MM.1S (cell line): Measurements from ENCODE around the gene NR1H2.

Source experiments
- DNase-seq: peaks from one replicate; pipeline ENCODE4 v3.0.0-alpha.2; 2015
- H2AFZ ChIP-seq: fragments of 300-600 bp; sonication (generic); 2 replicates; pipeline ENCODE4 v1.6.0; 2016; ENCODE audit warnings: antibody characterized with exemption, low read length
- H3F3A ChIP-seq: fragments of 300-600 bp; sonication (generic); 2 replicates; pipeline ENCODE4 v1.6.1; 2016; ENCODE audit warnings: mild to moderate bottlenecking, antibody characterized with exemption, low read length, moderate library complexity, mixed read lengths; ENCODE audit not compliant: insufficient read depth
- H3K27ac ChIP-seq: fragments of 300-600 bp; sonication (generic); 2 replicates; pipeline ENCODE4 v1.5.1; 2016; ENCODE audit warnings: mild to moderate bottlenecking, low read length
- H3K27me3 ChIP-seq: fragments of 300-600 bp; sonication (generic); replicated peaks from 2 replicates; pipeline ENCODE4 v1.6.0; 2016; ENCODE audit warnings: low read length; ENCODE audit not compliant: insufficient read depth
- H3K36me3 ChIP-seq: fragments of 300-600 bp; sonication (generic); replicated peaks from 2 replicates; pipeline ENCODE4 v1.6.1; 2016; ENCODE audit warnings: mild to moderate bottlenecking, low read length, mixed read lengths; ENCODE audit not compliant: insufficient read depth
- H3K4me1 ChIP-seq: fragments of 300-600 bp; sonication (generic); 2 replicates; pipeline ENCODE4 v1.6.1; 2016; ENCODE audit warnings: low read length, mixed read lengths
- H3K4me2 ChIP-seq: fragments of 300-600 bp; sonication (generic); 2 replicates; pipeline ENCODE4 v1.6.0; 2016; ENCODE audit warnings: low read depth, low read length
- H3K4me3 ChIP-seq: fragments of 300-600 bp; sonication (generic); 2 replicates; pipeline ENCODE4 v1.5.1; 2016; ENCODE audit warnings: low read length, mixed read lengths
- H3K79me2 ChIP-seq: fragments of 300-600 bp; sonication (generic); 2 replicates; pipeline ENCODE4 v1.6.1; 2016; ENCODE audit warnings: mixed run types, low read length, mixed read lengths
- H3K9ac ChIP-seq: fragments of 300-600 bp; sonication (generic); 2 replicates; pipeline ENCODE4 v1.6.1; 2016; ENCODE audit warnings: low read length, mixed read lengths
- H3K9me2 ChIP-seq: fragments of 300-600 bp; sonication (generic); replicated peaks from 2 replicates; pipeline ENCODE4 v1.6.1; 2016; ENCODE audit warnings: mild to moderate bottlenecking, low read length, mixed read lengths; ENCODE audit not compliant: insufficient read depth
- H3K9me3 ChIP-seq: fragments of 300-600 bp; sonication (generic); replicated peaks from 2 replicates; pipeline ENCODE4 v1.6.1; 2016; ENCODE audit warnings: mild to moderate bottlenecking, low read length, mixed read lengths; ENCODE audit not compliant: insufficient read depth
- H4K20me1 ChIP-seq: fragments of 300-600 bp; sonication (generic); 2 replicates; pipeline ENCODE4 v1.6.1; 2016; ENCODE audit warnings: mild to moderate bottlenecking, low read length, moderate library complexity, mixed read lengths; ENCODE audit not compliant: insufficient read depth
- CTCF ChIP-seq: fragments of 300-600 bp; sonication (generic); IDR thresholded peaks from 2 replicates; pipeline ENCODE4 v1.5.1; 2016; ENCODE audit warnings: antibody characterized with exemption, low read length, mixed read lengths
- EZH2 ChIP-seq: fragments of 300-600 bp; sonication (generic); optimal IDR thresholded peaks from 2 replicates; pipeline ENCODE3; 2017; ENCODE audit warnings: low read depth, mild to moderate bottlenecking, antibody characterized with exemption, low read length, mixed read lengths
- EZH2phosphoT487 ChIP-seq: fragments of 300-600 bp; sonication (generic); IDR thresholded peaks from 2 replicates; pipeline ENCODE4 v1.6.1; 2018; ENCODE audit warnings: antibody characterized with exemption, low read length

The NR1H2 gene

GRCh38 chr19:50383001-50383851 lies 7.0 kb downstream of the NR1H2 start:
- H2AFZ ChIP-seq, result peak overlapping the region; percentile 48

GRCh38 chr19:50383852-50384684 lies 7.8 kb downstream of the NR1H2 start, which contains the start of gene POLD1:
Gene POLD1 (plus strand): TSS chr19:50384347. CDS start chr19:50398852, 14,505 bp downstream.
- H2AFZ ChIP-seq, result peak within 1 kb of the TSS; percentile 56

More at GRCh38 chr19:50383001-50383851, 7.0 kb downstream of the NR1H2 start:
- Histone ChIP-seq H3F3A (0 out of 2 replicates have a peak, but pooled peaks cover 7% of the 10 kb centered on the region), H3K4me1 (no peaks in the 10 kb centered on the region; the same call in 1 of the 2 replicates), H3K27me3 (no peaks in the 10 kb centered on the region), H3K27ac (peak overlapping the region; percentile 18), H3K9me2 (no peaks in the 10 kb centered on the region), H3K79me2 (peaks cover 41% of the 10 kb centered on the region), H3K9me3 (no peaks in the 10 kb centered on the region), H3K36me3 (peaks cover 1% of the 10 kb centered on the region), H3K9ac (peak overlapping the region; percentile 38; the same call in 1 of the 2 replicates), H3K4me2 (peak overlapping the region; percentile 76), H4K20me1 (no peaks in the 10 kb centered on the region), H3K4me3 (peak overlapping the region; percentile 62)
- no peak for DNase-seq
- TF ChIP-seq EZH2, result no peak
- TF ChIP-seq EZH2phosphoT487, result no peak
- TF ChIP-seq CTCF, result no peak

More at GRCh38 chr19:50383852-50384684, 7.8 kb downstream of the NR1H2 start, which contains the start of gene POLD1:
- Histone ChIP-seq H4K20me1 (no peaks in the 10 kb centered on the region), H3K4me1 (no peaks in the 10 kb centered on the region; the same call in 1 of the 2 replicates), H3K4me2 (peak within 1 kb of the TSS; percentile 88), H3K9ac (peak within 1 kb of the TSS; percentile 81), H3K4me3 (peak within 1 kb of the TSS; percentile 80), H3K9me2 (no peaks in the 10 kb centered on the region), H3K79me2 (peaks cover 49% of the 10 kb centered on the region), H3K27ac (peak within 1 kb of the TSS; percentile 50), H3F3A (0 out of 2 replicates have a peak, but pooled peaks cover 7% of the 10 kb centered on the region), H3K9me3 (no peaks in the 10 kb centered on the region), H3K27me3 (no peaks in the 10 kb centered on the region), H3K36me3 (no peaks in the 10 kb centered on the region; the same call in none of the 2 replicates)
- TF ChIP-seq EZH2phosphoT487, result no peak
- TF ChIP-seq EZH2, result no peak
- no peak for TF ChIP-seq CTCF
- DNase-seq, result peak; percentile 99
